Spleen (tissue), 11 donors: ENCODE results near the gene KRTAP12-4. TPM values are rescaled to one million over a fixed set of nuclear protein-coding genes. Genes with fewer than 3 reads are reported as not detected.
A peak's percentile ranks its signal among the peaks of the same experiment; 100 is the strongest.

ENCODE experiments used
- DNase-seq: peaks from one replicate; pipeline ENCODE4 v3.0.0-alpha.2; 2020
- H3K27ac ChIP-seq, 8 donors: fragments of 200-600 bp; sonication (generic) in 7 of 8; 1 replicate in 4 of 8; 2 replicates in 4 of 8; pipeline versions ENCODE4 v1.5.0 to v1.8.0; 2016 to 2021; ENCODE audit warnings: inconsistent platforms in 4 of 8, mild to moderate bottlenecking in 4 of 8, moderate library complexity in 1 of 8
- H3K27me3 ChIP-seq, 7 donors: fragments of 200-600 bp; sonication (generic) in 6 of 7; replicated peaks in 1 of 7; 1 replicate in 4 of 7; 2 replicates in 3 of 7; pipeline versions ENCODE4 v1.5.0 to v1.8.0; 2016 to 2021; ENCODE audit warnings: inconsistent platforms in 3 of 7, mild to moderate bottlenecking in 1 of 7
- H3K36me3 ChIP-seq, 6 donors: fragments of 200-600 bp; sonication (generic) in 5 of 6; 1 replicate in 4 of 6; 2 replicates in 2 of 6; pipeline versions ENCODE4 v1.5.0 to v1.8.0; 2016 to 2021; ENCODE audit warnings: inconsistent platforms in 2 of 6
- H3K4me1 ChIP-seq, 6 donors: fragments of 200-600 bp; sonication (generic) in 5 of 6; 1 replicate in 3 of 6; 2 replicates in 3 of 6; pipeline versions ENCODE4 v1.5.0 to v1.8.0; 2016 to 2021; ENCODE audit warnings: inconsistent platforms in 3 of 6
- H3K4me3 ChIP-seq, 8 donors: fragments of 200-600 bp; sonication (generic) in 7 of 8; 1 replicate in 4 of 8; 2 replicates in 4 of 8; pipeline versions ENCODE4 v1.5.0 to v1.8.0; 2016 to 2021; ENCODE audit warnings: inconsistent platforms in 4 of 8, mild to moderate bottlenecking in 4 of 8, moderate library complexity in 2 of 8
- H3K9me3 ChIP-seq, 8 donors: fragments of 200-600 bp; sonication (generic) in 7 of 8; 1 replicate in 4 of 8; 2 replicates in 4 of 8; pipeline versions ENCODE4 v1.5.0 to v1.8.0; 2016 to 2021; ENCODE audit warnings: inconsistent platforms in 4 of 8
- CTCF ChIP-seq, 11 experiments: fragments of 200-600 bp in 7 of 11; fragments of 450-650 bp in 4 of 11; sonication (generic) in 4 of 11; IDR thresholded peaks in 8 of 11; conservative IDR thresholded peaks in 3 of 11; 1 replicate in 7 of 11; 2 replicates in 4 of 11; pipeline versions ENCODE4 v1.4.0 to v1.8.0; 2016 to 2021; ENCODE audit warnings: antibody characterized with exemption in 11 of 11, inconsistent platforms in 4 of 11, mild to moderate bottlenecking in 1 of 11
- POLR2A ChIP-seq, 3 donors: fragments of 450-650 bp; IDR thresholded peaks; one replicate each; pipeline ENCODE4 v1.5.1; 2017; ENCODE audit warnings: antibody characterized with exemption in 3 of 3, mild to moderate bottlenecking in 1 of 3
- POLR2AphosphoS5 ChIP-seq, 3 donors: sonication (generic); formaldehyde crosslinking; IDR thresholded peaks; one replicate each; pipeline ENCODE4 v1.5.1; 2017; ENCODE audit warnings: antibody characterized with exemption in 3 of 3
- WGBS, 5 donors: extraction: QIAGEN DNeasy Blood & Tissue Kit in 3 of 5; methylation state at CpG; one replicate each; pipeline versions ENCODE4 v1.1.5 to v1.1.7; 2013 to 2018; 5-methylcytosine and 5-hydroxymethylcytosine counted together
- intact Hi-C: fragments of 100-400 bp; cut with DNase I; formaldehyde crosslinking; loops from one replicate; pipeline ENCODE4 v1.15.0; 2023; ENCODE audit warnings: low total_unique reads
- polyA plus RNA-seq, 3 donors: library from polyadenylated mRNA; stranded (reverse); fragments of 200-250 nt; gene quantifications; one replicate each; pipeline ENCODE4 v1.2.1, GENCODE V29; 2013
- total RNA-seq, 7 donors: library from RNA; depleted of rRNA in 3 of 7; stranded (reverse); fragments of >200 nt in 3 of 7; fragmentation: NEBNext Ultra II Directional in 4 of 7; extraction: Animal tissue kit (Norgen Biotek cat#: 25700) in 4 of 7; gene quantifications; one replicate each; pipeline versions ENCODE4 v1.1.0 to v1.2.1, GENCODE V29; 2016 to 2021
- donor health status: healthy with polysubstance abuse.
- donor health status: DM: no; HTN: no; CAD: no; lungs with moderate emphysema.
- donor health status: DM: no; HTN: no; CAD: no.
- donor health status: Bipolar disorder and iron deficiency.
- donor health status: healthy.
- donor health status: DM: no; HTN: no; CAD: no.
- donor health status: DM: yes; HTN: yes; CAD: no.

The KRTAP12-4 gene
- total and polyA plus RNA-seq, 10 donors = not detected

- peak; percentile 73 for DNase-seq
- Histone ChIP-seq H3K27me3 (peaks cover 0 to 31% (median 0%) of the 10 kb centered on the region in 7 donors), H3K4me3 (no peak overlapping the region), H3K27ac (no peak overlapping the region), H3K4me1 (peaks cover 0 to 17% (median 4%) of the 10 kb centered on the region in 6 donors), H3K36me3 (no peaks in the 10 kb centered on the region), H3K9me3 (peaks cover 5 to 64% (median 48%) of the 10 kb centered on the region in 8 donors)
- WGBS, 5 donors = 64 to 71% (median 67%) methylated on average over 7 to 10 of the region's 10 CpGs
- TF ChIP-seq CTCF (IDR thresholded peaks at IDR 0.05 in 8 of 11, conservative IDR thresholded peaks at IDR 0.05 in 3 of 11) = no peak
- TF ChIP-seq POLR2A (IDR thresholded peaks at IDR 0.05) = no peak
- TF ChIP-seq POLR2AphosphoS5 (IDR thresholded peaks at IDR 0.05) = peak in 1 of 3 donors; percentile 21
- intact Hi-C loops = no loop called here
Measured at GRCh38 chr21:44626262-44626661, 28.2 kb downstream of the KRTAP12-4 start.

GRCh38 chr21:44625756-44626155 is 28.7 kb downstream of the KRTAP12-4 start:
- H3K9me3 ChIP-seq = peaks cover 5 to 64% (median 44%) of the 10 kb centered on the region in 8 donors
- H3K27ac ChIP-seq = no peak overlapping the region
- H3K4me1 ChIP-seq = peaks cover 0 to 17% (median 4%) of the 10 kb centered on the region in 6 donors
- no peak overlapping the region for H3K4me3 ChIP-seq
- 87 to 93% (median 88%) methylated on average over 6 to 7 of the region's 7 CpGs for WGBS, 5 donors
- no peak for TF ChIP-seq POLR2A (IDR thresholded peaks at IDR 0.05)
- TF ChIP-seq CTCF (IDR thresholded peaks at IDR 0.05 in 8 of 11, conservative IDR thresholded peaks at IDR 0.05 in 3 of 11) = no peak
- intact Hi-C loops = no loop called here
- no peaks in the 10 kb centered on the region for H3K36me3 ChIP-seq
- peaks cover 0 to 31% (median 0%) of the 10 kb centered on the region in 7 donors for H3K27me3 ChIP-seq
- no peak for DNase-seq

GRCh38 chr21:44623575-44623974 is 30.9 kb downstream of the KRTAP12-4 start:
- no peak overlapping the region for H3K4me3 ChIP-seq
- TF ChIP-seq CTCF (IDR thresholded peaks at IDR 0.05 in 8 of 11, conservative IDR thresholded peaks at IDR 0.05 in 3 of 11) (no peak), POLR2AphosphoS5 (IDR thresholded peaks at IDR 0.05) (no peak), POLR2A (IDR thresholded peaks at IDR 0.05) (no peak)
- peaks cover 0 to 26% (median 7%) of the 10 kb centered on the region in 6 donors for H3K4me1 ChIP-seq
- no peak for DNase-seq
- H3K27me3 ChIP-seq = peaks cover 0 to 25% (median 0%) of the 10 kb centered on the region in 7 donors
- H3K9me3 ChIP-seq = peaks cover 5 to 63% (median 48%) of the 10 kb centered on the region in 8 donors
- no peaks in the 10 kb centered on the region for H3K36me3 ChIP-seq
- no peak overlapping the region for H3K27ac ChIP-seq
- intact Hi-C loops = no loop called here

- TF ChIP-seq POLR2AphosphoS5 (IDR thresholded peaks at IDR 0.05) = no peak
- TF ChIP-seq POLR2A (IDR thresholded peaks at IDR 0.05) = no peak
- no peak for TF ChIP-seq CTCF (IDR thresholded peaks at IDR 0.05 in 8 of 11, conservative IDR thresholded peaks at IDR 0.05 in 3 of 11)
- H3K4me3 ChIP-seq = no peak overlapping the region
- peak overlapping the region in 6 of 8 donors; percentile 48 to 84 (median 72) for H3K27ac ChIP-seq
- peaks cover 5 to 54% (median 44%) of the 10 kb centered on the region in 8 donors for H3K9me3 ChIP-seq
- WGBS, 5 donors = 87 to 94% (median 91%) methylated on average over 6 of the region's 6 CpGs
- peaks cover 0 to 18% (median 5%) of the 10 kb centered on the region in 6 donors for H3K4me1 ChIP-seq
- peaks cover 0 to 15% (median 0%) of the 10 kb centered on the region in 7 donors for H3K27me3 ChIP-seq
- no peak for DNase-seq
- H3K36me3 ChIP-seq = no peaks in the 10 kb centered on the region
- intact Hi-C loops = no loop called here
Measured at GRCh38 chr21:44619886-44620285, 34.6 kb downstream of the KRTAP12-4 start.
